Tibial nerve (tissue), 3 donors: Measurements from ENCODE around the gene SDK2.

Experiments used
- POLR2A ChIP-seq, 2 donors: fragments of 450-650 bp; IDR thresholded peaks; one replicate each; pipeline ENCODE4 v1.6.1; 2017; ENCODE audit warnings: antibody characterized with exemption in 2 of 2, mild to moderate bottlenecking in 2 of 2, moderate library complexity in 2 of 2
- TF ChIP-seq, protein P1 (sequence below), 5 experiments: fragments of 200-600 bp in 3 of 5; fragments of 450-650 bp in 2 of 5; sonication (generic) in 3 of 5; IDR thresholded peaks; one replicate each; pipeline ENCODE4 v1.5.1; 2016 to 2019; ENCODE audit warnings: antibody characterized with exemption in 5 of 5, mild to moderate bottlenecking in 3 of 5, moderate library complexity in 2 of 5

DNA sequence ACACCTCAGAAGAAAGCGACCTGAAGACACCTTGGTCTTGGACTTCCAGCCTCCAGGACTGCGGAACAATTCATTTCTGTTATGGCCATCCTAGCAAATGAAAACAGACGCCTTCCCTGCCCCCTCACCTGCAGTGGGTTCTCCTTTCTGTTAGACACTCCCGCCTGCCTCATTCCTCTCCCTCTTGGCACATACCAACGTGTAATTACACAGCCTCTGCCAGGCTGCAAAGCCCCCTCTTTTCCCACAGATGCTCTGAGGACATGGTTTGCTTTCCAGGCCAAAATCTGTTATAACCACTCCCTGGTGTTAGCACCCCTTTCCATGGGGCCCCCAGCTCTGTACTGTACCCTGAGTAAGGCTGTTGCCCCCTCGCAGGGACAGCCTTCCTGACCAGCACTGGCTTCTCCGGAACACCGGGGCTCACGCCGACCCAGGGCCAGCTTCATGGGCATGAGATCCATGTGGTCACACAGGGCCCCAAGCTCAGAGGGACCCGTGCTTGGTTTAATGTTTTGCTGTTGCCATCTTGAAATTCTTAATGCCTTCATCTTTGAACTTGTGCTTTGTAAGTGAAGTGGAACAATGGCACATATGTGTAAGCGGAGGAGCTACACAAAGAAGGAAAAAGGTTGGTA, 64.1 kb downstream of the SDK2 start:
- TF ChIP-seq, protein P1, sequence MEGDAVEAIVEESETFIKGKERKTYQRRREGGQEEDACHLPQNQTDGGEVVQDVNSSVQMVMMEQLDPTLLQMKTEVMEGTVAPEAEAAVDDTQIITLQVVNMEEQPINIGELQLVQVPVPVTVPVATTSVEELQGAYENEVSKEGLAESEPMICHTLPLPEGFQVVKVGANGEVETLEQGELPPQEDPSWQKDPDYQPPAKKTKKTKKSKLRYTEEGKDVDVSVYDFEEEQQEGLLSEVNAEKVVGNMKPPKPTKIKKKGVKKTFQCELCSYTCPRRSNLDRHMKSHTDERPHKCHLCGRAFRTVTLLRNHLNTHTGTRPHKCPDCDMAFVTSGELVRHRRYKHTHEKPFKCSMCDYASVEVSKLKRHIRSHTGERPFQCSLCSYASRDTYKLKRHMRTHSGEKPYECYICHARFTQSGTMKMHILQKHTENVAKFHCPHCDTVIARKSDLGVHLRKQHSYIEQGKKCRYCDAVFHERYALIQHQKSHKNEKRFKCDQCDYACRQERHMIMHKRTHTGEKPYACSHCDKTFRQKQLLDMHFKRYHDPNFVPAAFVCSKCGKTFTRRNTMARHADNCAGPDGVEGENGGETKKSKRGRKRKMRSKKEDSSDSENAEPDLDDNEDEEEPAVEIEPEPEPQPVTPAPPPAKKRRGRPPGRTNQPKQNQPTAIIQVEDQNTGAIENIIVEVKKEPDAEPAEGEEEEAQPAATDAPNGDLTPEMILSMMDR (IDR thresholded peaks at IDR 0.05) = no peak
- TF ChIP-seq POLR2A (IDR thresholded peaks at IDR 0.05) = no peak
